Lower leg skin (tissue), 3 donors: ENCODE results near the gene TRIM7.
"Not testable (repeated sequence)": the region's sequence is repeated elsewhere in the genome, so short reads cannot be mapped to it uniquely, and the experiment has no call there.

Source experiments
- CTCF ChIP-seq, 3 donors: fragments of 450-650 bp; IDR thresholded peaks; one replicate each; pipeline ENCODE4 v1.5.1; 2016; ENCODE audit warnings: antibody characterized with exemption in 3 of 3, mild to moderate bottlenecking in 3 of 3, moderate library complexity in 2 of 3
- POLR2A ChIP-seq, 2 donors: fragments of 450-650 bp; IDR thresholded peaks; one replicate each; pipeline ENCODE4 v1.6.1; 2016 to 2017; ENCODE audit warnings: antibody characterized with exemption in 2 of 2, mild to moderate bottlenecking in 1 of 2, moderate library complexity in 1 of 2

- TF ChIP-seq POLR2A, CTCF (IDR thresholded peaks at IDR 0.05): not testable (repeated sequence)
Observed at GRCh38 chr5:181169459-181170236, 35.3 kb downstream of the TRIM7 start.
